ENCODE measurements around the gene NUAK1. TPM values are rescaled to one million over a fixed set of nuclear protein-coding genes. Genes with fewer than 3 reads are reported as not detected.

NUAK1 gene
- total RNA-seq, 1 donor from 2014 or later, result 1.7 TPM

DNA sequence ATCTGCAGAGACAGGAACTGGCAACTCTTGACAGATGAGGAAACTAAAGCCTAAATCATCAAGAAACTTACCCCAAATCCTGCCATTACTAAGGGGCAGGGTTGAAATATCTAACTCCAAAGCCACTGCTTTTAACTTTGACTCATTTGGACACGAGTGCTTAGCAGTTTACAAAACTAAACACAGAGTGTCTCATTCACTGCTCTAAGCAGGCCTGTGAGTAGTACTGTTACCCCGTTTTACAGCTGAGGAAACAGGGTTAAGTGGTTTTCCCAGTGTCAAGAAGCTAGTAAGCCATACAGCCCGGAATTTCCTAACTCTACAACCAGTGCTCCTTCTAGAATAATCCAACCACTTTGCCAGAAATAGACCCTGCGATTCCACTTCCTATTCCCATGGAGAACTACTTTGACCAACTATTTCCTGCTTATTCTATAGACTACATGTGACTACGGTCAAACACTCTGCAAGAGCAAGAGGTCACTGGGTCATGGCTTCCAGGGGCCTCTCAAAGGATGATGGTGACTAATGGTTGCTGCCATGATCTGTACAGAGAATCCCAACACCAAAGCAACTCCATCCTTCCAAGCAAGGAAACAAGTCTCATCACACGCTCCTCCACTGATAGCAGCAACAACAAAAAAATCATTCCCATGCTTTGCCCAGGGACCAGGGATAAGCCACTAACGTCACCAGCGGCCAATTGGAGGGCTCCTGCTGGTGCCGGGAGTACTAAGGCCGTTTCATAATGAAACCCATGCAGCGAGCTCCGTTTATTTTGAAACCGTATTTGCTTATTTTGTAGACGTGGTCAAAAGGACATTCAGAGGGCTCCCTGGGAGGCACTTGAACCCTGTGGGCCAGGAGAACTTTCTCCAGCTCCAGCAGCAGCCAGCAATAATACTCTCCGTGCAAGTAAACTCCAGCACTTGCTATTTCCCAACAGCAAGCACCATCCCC lies 56.3 kb downstream of the NUAK1 start:
- no peak for ATAC-seq

DNA sequence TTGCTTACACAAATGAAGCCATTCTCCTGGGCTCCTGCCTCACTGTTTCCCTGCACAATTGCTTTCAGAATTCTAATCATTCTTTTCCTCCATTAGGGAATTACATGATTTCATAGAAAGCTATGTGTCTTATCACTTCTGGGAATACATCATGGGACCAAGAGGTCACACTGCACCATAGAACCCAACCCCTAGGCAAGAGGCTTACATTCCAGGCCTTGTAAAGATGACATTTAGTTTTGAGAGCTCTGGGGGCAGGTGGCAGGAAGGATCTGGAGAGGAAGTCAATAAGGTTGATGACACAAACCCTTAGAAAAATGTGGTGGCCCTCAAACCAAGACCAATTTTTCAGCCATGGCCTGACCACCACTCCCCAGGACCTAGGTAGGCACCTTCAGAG lies 57.1 kb downstream of the NUAK1 start:
- no peak for ATAC-seq

DNA sequence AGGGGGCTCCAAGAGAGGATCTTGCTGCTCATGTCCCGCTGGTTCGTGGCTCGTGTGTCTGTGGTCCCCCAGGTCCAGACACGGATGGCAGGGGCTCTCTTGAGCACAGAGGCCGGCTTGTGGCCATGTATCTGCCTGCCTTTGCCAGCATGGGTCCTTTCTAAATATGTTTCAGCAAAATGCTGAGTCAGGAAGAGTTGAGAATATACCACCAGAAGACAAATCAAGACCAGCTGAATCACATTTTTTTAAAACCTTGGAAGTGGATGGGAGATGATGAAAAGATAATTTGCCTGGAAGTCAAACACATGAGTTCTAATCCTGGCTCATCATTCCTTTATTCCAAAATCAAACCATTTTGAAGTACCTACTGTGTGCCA lies 58.0 kb downstream of the NUAK1 start:
- ATAC-seq, result no peak

DNA sequence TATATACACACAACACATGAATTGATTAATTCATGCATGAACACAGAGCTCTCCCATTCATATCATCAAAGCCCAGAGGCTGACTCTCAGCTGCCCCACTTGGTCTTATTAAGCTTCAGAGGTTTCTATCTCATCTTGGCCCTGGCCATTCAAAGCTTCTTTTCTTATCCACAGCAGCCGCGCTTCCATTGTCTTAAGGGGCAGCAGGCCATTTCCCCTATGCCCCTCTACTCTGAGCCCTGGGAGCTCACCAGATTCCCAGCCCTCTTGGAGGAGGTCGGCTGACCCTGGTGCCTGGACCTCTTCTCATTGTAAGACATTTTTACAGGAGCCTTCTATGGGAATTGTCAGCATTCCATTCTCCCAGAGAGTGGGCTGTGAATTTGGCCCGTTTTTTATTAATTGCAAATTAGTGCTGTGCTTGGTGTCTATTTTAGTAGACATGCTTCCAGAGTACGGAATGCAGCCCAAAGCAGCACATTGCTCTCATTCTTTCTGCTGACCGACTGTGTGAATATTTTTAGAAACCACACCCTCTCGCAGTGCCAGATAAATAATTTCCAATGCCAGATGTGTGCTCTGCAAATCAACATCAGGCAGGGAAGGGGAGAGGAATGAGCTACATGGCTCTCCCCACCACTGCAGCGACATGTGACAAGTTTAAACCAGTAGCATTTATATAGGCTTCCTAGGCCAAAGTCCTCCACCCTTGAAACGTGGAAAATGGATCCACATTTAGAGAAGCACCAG lies 58.5 kb downstream of the NUAK1 start:
- no peak for ATAC-seq

DNA sequence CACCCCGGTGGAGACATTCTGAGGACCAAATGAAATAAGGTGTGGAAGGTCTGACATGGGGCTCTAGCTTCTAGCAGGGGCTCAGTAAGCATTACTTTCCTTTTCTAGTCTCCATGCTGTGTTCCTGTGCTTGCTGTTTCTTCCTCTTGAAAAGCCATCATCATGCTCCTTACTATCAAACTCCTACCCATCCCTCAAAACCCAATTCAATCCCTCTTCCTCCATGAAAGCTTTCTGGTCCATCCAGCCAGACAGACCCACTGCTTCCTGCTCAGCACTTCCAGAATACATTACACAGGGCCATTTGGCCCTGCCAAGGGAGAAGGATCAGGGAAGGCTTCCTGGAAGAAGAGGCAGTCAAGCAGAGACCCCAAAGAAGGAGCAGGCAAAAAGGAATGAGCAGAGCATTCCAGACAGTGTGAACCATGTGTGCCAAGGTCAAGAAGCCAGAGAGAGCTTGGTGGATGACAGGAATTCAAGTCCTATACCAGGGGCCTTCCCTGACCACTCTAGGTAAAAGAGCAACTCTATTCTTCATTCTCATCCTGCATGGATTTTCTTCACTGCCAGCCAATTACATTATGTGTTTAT lies 59.5 kb downstream of the NUAK1 start:
- ATAC-seq, result no peak

DNA sequence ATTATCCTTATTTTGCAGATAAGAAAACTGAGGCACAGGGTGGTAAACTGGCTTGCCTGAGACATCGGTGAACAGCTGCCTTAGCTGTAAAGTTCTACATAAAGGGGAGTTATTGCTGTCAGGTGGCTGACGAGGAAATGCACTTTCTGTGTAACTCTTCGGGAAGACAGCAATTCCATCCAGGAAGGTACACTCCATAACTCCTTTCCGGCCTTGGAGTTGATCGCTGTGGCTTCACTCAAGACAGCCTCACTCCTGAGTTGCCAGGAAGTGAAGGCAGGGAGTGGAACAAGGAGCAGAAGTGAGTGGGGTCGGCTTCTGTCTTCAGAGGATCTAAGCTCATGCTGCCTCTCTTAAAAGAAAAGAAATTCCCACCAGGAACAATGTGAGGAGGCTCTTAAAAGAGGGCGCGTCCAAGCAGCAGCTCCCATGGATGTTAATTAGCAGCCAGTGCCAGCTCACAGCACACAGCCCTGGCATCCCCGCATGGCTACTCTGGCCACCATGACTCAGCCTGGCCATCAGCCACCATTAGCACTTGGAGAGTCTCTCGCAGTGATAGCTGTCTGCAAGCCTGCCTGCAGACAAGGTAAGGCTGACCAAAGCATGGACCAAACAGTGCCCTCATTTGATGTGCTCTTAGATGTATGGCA lies 60.3 kb downstream of the NUAK1 start:
- peak; percentile 41 for ATAC-seq

DNA sequence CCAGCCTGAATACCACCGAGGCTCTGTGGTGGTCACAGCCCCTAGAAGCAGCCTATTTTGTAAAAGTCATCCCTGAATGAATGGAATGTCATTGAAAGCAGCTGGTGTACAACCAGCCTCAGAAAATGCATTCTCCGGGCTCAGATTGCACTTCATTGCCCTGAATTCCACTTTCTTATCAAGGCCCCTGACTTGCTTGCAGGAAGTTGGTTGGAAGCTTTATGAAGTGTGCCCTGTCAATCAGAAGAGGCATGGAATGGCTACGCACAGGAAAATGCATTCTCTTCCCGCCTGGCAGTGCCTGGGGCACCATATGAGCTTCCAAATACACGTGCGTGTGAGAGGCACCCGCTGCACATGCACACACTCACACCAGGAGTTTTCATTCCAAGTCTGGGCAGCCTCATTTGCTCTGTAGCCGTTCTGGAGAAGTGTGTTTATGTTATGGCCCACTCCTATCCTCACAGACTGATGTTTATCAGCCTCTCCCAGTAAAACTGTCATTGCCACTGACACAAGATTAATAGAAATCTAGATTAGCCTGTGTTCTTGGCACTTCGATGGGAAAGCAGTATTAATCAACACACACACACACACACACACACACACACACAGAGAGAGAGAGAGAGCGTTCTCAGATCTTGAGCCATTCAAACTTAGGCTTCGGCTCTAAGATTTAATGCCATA lies 63.9 kb downstream of the NUAK1 start:
- ATAC-seq, result no peak

DNA sequence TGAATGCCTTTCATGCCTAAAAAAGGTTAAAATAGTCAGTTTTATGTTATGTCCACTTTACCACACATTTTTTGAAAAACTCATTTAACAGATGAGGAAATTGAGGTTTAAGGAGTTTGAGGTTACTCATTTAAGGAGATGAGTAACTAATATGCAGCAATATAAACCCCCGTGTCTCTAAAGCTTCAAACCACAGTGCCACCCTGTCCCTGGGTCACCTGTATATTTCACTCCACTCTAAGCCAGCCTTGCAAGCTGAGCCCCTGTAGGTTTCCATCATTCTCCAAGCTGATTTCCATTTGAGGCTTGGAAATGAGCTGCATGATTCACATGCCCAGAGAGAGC lies 64.4 kb downstream of the NUAK1 start:
- ATAC-seq, result no peak

- no peak for ATAC-seq
Measured at GRCh38 chr12:106073179-106073578, 65.6 kb downstream of the NUAK1 start.

- ATAC-seq, result no peak
Measured at GRCh38 chr12:106072751-106073150, 66.0 kb downstream of the NUAK1 start.

DNA sequence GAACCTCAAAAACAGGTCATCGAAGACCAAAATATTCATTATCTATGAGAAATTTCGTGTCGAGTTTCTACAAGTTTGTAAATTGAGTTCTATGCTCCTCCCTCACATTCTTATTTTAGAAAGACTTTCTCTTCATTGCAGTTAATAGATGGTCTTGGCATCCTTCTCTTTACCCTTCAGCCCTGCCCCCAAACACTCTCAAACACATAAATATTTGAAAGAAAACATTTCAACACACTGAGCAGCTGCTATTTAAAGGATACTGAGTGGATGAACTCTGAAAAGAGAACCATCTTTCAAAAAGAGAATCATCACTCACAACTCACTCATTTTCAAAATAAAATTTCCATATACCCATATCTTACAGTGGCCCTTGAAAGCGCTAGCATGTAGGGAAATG lies 67.1 kb downstream of the NUAK1 start:
- no peak for ATAC-seq

DNA sequence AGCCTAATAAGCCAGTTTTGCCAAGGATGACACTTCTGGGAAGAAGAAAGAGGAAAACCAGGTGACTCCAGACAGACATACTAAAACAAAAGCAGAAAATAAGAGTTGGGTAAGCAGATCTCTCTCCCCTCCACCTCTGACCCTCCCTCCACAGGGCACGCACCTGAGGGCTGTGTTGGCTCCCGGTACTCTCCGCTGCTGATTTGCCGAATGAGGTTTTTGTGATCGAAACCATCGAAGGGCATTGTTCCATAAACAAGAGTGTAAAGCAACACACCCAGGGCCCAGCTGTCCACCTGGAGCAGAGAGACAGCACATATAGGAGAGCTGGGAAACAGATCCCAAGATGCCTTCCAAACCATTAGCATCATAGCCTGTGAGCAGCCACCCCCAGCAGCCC lies 68.1 kb downstream of the NUAK1 start:
- ATAC-seq, result no peak

- no peak for ATAC-seq
Measured at GRCh38 chr12:106070147-106070546, 68.6 kb downstream of the NUAK1 start.

DNA sequence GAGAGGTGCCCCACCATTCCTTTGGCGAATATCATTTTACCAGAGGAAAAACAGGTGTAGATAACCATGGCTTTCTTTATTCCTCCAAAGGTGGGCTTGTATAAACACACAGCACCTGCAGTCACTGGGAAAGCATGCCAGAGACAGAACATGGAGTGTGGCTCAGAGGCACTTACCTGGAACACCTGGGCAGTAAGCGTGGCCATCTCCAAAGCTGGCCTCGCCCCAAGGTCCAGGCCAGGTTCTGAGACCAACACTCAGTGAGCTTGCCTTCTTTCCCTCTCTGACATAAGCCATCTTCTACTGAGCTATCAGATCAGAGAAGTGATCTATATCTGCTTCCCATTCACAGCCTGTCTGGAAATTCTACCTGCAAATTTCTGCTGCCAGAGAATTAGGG lies 70.5 kb downstream of the NUAK1 start:
- ATAC-seq, result no peak

DNA sequence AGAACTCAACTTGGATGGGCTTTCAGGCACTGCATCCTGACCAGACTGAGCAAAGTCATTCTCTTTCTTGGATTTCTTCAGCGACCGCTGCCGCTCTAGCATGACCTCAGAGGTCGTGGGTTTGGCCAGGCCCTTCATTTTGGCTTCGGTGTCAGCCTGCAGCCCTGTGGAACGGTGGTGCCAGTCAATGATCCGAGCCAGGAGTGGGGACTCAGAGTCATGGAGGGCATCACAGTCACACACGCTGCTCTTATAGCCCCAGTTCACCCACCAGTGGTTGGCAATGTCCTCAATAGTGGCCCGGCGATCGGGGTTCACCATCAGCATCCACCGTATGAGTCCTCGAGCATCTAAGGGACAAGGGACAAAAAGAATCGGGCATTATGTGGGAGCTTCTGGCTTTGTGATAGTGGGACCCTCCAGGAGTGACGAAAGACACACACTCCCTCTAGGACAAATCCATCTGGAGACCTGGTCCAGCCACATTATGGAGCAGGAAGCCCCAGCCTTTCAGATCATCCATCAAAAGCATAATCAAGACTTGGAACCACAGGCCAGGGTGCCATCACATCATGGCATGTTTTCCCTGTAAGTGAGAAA lies 71.0 kb downstream of the NUAK1 start:
- no peak for ATAC-seq

DNA sequence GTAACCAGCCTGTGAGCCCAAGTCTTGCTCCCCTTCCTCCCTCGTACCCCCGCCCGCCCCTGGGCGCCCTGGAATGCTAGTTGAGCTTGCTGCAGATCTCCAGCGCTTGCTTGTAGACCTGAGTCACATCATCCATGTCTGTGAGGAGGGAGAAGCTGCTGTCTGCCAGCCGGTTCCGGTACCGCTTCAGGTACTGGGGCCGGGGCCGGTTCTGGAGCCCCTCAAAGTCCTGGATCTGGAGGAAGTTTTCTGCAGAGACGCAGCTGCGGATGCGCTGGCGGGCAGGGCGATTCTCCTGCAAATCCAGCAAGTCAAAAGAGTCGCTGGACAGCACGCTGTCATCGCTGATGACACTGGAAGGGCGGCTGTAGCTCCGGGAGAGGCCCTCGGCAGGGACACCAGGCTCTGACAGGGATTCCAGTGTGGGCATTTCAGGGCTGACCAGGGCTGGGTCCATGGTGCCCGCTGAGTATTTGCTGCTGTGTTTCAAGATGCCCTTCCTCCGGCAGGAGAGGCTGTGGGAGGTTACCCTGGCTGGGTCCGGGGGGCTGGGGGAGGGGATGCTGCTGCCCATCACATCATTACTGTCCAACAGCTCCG lies 71.9 kb downstream of the NUAK1 start:
- ATAC-seq, result no peak

DNA sequence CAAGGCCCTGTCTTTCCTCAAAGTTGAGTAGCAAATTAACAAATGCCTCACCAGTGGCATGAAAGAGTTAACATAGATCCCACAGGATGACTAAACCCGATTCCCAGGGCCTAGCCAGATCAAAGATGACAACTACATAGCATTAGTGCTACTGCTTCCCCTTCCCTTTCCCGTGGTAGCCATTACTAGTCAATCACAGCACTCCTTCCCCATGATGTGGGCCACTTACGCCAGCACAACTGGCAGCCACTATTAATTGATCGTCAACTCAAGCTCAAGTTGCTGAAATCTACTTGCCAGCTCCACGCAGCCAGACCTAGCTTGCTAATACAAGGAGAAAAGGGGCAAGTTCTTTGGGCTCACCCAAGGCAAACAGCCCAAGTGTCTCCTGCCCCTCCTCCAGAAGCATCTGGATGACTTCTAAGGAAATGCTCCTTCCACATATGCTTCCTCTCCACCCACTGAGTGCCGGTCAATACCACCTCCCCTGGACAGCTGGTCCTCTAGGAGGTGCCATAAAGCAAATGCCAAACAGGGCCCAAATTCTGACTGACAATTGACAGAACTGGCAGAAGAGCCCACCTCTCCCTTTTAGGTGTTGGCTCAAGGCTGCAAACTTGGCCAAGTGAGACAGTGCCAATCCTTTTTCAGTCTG lies 72.6 kb downstream of the NUAK1 start:
- no peak for ATAC-seq

DNA sequence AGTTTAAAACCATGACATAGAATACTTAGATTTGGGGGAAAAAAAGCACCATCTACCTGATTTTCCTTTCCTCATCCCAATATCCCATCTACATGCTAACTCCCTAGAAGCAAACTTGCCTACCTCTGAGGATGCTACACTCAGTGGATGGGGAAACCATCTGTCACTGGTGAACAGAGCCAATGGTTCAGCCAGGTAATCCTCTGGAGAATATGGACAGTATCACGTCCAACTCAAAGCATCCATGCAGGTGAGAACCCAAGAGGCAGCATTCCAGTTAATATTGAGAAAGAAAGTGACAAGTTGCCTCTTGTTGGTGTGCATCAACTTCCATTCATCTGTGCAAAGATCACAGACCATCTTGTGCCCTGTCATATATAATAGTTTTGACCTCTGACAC lies 73.2 kb downstream of the NUAK1 start:
- ATAC-seq, result no peak

DNA sequence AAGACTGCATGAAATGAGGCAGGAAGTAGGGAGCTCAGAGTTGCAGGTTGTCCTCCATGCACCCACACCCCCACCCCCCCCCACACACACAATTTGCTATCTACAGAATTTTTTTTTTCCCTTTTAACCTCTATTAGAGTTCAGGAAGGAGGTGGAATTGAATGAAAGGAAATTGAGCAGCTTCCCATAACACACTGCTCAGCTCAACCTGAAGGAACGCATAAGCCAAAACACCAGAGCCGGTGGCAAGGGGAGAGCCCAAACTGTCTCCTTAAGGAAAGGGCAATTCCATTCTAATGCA lies 74.1 kb downstream of the NUAK1 start:
- ATAC-seq, result peak; percentile 11

- no peak for ATAC-seq
Measured at GRCh38 chr12:106063826-106064720, 74.7 kb downstream of the NUAK1 start.
